GM19351 (cell line): ENCODE measurements around the gene EPGN.
A peak's percentile ranks its signal among the peaks of the same experiment; 100 is the strongest.

Experiments used
- ATAC-seq: cut with Tn5 transposase; IDR thresholded peaks from one replicate; pipeline ENCODE4 v1.9.1; 2021; ENCODE audit warnings: mild to moderate bottlenecking, moderate library complexity; ENCODE audit not compliant: unreplicated experiment

The EPGN gene

DNA sequence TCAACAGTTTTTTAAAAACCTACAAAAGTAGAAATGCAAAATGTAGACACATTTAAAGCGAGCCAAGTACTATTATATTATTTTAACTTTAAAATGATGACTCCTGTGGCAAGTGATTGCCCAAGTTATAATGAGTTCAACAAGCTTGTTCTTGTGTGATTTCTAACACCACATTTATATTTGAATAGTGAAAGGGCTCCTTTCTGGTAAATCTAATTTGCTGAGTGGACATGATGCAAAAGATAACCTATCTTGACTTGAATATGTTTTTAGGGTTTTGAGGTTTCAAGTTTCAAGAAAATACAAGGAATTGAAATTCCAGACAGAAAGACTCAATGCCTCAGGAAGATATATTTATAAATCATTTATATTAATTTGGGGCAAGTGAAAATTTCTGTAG, 1.1 kb upstream of the EPGN start:
- no peak for ATAC-seq

DNA sequence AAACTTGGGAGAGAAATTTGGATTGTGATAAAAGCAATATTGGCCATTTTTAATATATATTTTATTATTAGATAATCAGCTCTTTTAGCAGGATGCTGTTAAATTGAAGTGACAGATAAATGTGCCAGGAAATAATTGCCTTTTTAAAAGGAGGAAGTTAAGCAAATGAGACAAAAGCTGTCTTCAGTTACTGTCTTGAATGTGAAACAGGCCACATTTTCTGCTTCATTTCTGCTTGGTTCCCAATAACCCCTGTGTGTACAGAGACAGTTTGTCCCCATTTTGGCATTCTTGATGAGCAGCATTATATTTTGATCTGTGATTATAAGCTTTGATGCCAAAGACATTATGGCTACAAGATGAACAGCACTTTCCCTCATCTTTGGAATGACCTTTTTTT, 953 bp downstream of the EPGN start:
- no peak for ATAC-seq

DNA sequence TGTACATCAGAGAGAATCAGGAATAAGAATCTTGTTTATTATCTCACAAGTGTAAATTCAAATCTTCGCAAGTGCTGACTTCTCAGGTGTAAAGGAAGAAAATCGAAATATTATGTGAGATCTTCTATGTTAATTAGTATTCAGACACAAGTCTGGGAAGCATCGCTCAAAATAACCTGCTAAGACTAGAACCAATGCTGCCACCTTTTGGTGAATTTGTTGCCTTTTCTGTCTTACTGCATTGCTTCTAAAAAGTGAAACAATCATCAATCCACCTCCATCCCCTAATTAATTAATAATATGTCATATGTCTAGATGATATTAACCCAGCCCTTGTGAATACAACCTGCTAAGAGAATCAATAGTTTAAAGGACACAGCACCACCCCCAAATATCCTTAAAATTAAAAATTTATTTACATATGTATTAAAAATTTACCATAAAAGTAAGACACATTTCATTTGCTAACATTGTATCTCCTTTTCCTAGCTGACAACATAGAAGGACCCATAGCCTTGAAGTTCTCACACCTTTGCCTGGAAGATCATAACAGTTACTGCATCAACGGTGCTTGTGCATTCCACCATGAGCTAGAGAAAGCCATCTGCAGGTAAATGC, 3.5 kb downstream of the EPGN start:
- peak; percentile 80 for ATAC-seq

DNA sequence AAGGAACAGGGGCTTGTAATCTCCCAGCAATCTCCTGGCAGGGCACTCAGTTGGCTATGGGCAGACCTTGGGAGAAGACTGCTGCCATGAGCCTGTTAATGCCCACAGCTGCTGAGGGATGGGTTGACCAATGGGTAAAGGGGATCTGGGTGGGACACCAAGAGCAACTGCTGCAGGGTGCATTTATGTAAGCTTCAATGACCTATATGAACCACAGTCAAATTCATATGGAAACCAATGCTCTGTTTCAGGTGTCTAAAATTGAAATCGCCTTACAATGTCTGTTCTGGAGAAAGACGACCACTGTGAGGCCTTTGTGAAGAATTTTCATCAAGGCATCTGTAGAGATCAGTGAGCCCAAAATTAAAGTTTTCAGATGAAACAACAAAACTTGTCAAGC, 6.1 kb downstream of the EPGN start:
- ATAC-seq = no peak

DNA sequence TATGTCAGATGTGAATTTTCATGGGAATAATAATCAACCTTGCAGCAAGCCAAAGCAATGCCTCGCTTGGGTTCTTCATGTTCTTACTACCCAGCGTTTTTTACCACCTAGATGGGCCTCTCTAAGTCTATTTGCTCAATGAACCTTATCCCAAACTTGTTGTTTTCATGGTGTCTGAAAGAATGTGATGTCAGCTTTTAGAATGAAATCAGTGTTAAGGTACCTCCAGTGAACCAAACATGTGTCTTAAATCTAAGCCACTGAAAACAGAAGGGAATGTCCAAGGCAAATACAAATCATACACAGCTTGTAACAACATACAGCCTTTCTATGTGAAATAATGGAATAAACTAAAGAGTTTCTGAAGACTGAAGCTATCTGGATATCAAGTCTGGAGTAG, 6.7 kb downstream of the EPGN start:
- ATAC-seq = no peak

DNA sequence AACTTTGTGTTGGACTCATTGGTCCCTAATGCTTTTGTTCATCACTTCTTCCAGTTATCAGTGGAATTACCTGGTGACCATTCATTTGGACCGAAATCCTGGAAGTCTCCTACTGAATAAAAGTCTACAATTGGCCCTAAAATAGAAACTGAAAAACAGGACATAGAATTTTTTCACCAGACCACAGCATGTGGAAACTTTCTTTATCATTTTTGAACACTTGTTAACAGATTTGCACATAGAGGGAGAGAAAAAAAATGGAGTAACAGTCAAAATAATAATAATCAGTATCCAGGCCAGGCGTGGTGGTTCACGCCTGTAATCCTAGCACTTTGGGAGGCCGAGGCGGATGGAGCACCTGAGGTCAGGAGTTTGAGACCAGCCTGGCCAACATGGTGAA, 7.1 kb downstream of the EPGN start:
- no peak for ATAC-seq

DNA sequence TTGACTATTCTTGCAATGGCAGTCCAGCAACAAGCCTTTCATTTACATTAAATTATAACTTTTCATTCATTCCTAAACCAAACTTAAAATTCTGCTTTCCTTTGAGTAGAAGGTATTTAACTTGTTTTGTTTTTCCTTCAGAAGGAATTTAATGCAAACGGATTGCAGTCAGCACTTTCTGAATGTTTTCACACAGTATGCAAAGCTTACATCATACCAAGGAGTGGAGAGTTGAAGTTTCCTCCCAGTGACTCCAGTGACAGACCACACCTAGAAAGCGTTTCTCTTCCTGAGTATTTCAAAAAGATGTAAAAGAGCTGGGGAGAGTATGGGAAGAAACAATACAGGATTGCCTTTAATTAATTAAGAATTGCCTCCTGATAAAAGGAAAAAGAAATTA, 8.1 kb downstream of the EPGN start:
- ATAC-seq = no peak

DNA sequence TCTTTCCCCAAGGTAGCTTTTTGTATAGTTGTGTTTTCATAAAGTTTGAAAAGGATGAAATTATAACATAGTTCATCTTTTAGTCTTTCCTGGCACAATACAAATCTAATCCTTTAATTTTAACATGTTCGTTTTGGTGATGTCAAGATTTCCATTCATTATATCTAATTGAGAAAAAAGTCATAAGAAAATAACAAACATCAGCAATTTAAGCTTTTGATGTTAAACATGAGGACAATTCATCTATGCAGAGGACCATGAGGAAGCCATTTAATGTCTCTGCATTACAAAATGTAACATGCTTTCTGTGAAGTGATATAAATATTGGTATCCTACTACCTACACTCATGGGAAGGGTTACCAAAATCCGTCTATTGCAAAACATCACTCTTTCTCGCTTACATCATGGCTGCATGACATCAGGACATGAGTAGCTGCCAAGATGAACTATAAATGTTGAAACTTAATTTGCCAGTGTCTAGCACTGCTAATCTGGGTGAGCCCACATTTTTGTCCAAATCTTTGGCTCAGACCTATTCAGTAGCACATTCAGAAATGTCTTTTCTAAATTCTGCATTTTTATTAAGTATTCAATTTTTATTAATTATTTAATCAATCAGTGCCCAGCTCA, 9.5 kb downstream of the EPGN start:
- no peak for ATAC-seq

DNA sequence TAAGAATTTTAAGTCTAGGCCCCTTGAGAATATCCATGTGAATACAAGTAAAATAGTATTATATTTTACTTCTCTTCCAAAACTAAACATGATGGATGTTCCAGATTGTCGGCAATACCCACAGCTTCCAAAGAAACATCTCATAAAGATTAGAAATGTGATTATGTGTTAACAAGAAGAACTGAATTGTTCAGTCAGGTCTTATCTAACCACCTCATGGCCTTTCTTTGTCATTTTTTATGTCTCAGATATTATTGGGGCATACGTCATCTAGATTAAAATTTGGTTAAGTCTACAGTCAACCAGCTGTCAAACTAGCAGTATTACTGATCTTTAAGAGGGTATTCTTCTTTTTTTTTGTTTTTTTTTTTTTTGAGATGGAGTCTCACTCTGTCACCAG, 10.0 kb downstream of the EPGN start:
- ATAC-seq = no peak

DNA sequence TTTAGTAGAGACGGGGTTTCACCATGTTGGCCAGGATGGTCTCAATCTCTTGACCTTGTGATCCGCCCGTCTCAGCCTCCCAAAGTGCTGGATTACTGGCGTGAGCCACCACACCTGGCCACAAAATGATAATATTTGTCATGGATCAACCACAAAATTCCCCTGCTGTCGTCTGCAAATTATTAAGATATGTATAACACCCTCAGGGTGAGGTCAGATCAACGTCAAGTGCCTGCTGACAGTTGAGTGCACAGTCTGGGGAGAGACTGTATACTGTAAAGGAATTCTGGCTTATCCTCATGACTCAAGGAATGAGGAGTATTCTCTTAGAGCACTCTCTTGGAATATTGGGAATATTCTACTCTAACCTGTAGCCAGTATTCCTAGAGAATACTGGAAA, 11.2 kb downstream of the EPGN start:
- ATAC-seq = no peak

DNA sequence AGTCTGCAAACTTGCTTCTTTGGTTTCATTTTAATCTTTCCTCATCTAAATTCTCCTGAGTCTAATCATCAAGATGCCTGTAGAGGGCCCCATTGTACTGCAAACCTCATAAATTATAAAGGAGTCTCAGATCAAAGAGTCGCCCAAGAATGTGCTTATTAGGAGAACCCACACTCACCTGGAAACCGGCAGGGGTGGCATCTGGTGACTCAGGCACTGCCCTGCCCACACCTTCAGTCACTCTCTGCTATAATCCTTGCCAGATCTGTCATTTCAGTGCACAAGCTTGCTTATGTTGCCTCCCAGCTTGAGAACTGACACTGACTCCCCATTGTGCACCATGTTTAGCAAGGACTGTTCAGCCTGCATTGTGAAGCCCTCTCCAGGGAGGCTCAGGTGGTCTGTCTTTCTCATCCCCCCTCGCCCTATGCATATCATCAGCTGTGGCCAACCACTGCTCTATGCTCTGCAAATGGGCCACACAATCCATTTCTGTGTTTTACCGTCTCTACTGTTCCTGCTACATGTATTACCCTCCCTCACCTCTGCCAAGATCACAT, 12.4 kb downstream of the EPGN start:
- peak; percentile 87 for ATAC-seq

DNA sequence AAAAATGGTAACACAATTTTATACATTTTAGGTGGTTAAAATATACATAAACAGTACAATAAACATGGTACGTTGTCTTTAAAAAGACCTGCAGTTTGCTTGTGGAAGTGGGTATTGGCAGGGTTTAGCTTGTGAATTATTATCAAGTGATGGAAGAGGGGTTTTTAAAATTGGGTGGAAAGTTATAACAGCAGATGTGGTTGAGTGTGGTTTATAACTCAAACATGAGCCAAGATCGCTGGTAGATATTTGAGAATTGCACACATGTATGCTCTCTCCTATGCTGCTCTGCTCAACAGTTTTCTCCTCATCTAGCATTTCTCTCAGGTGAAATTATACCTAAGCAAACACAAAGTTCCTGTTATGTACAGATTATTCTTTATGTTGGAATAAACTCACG, 14.0 kb downstream of the EPGN start:
- no peak for ATAC-seq

DNA sequence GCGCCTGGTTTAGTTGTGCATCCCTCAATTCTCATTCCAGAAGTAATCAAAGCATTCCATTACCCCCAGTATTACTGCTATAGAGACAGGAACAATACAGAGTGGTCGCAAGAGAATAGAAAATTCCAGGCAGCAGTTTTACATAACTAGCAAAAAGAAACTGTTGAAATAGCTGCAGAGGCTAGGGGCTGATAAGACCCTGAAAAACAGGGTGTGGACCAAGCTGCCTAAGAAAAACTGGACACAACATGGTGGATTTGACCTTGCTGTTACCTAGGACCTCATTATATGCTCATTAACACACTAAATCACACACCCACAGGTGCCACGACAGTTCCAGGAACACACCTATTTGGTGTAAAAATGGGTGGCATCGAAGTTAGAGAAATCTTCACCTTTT, 15.4 kb downstream of the EPGN start:
- no peak for ATAC-seq

DNA sequence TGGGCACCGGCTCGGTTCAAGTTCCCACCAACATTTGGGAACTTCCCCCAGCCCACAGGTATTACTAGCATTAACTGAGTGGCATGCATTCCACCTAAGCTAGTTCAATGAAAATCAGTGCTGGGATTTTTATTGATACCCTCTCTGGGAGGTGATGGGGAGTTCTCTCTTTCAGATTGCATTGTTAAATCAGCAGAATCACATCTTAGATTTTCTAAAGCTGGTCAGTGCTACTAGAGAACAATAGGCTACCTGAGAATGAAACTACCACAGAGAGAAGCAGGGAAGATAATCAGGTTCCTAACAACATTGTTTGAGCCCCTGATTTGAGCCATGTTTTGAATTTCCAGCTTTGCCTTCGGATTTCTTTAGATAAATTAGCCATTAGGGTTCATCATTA, 16.0 kb downstream of the EPGN start:
- ATAC-seq = no peak

DNA sequence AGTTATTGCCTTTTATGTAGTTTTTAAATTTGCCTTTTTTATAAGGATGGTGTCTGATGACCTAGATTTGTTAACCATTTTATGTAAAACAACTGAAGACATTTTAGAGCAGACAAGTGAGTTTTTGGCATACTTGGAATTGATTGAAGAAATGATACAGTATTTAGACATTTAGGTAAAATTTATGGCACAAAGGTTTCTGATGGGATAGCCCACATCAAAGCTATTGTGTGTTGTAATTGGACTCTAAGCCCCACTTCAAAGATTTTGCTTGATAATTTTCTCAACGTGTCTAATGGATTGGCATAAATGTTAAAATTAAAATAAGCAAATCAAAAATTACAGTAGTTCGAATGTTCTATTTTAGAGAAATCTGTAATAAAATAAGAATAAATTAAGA, 17.6 kb downstream of the EPGN start:
- no peak for ATAC-seq

DNA sequence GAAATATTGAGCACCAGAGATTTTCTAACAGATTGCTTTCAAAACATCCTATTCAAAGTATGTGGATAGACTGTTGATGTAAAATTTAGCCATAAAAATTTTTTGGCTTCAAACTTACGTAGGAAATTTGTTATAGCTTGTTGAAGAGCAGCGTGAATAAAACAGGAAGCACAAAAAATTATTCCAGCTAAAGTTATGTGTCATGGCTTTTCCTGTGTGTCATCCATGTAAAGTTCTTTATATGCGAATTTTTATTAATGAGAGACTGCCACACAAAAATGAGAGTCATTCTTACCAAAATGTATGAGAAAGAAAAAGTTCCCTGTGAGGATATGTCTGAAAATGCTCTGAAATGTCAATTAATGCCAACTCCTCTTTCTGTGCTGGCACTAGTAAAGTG, 19.5 kb downstream of the EPGN start:
- no peak for ATAC-seq

DNA sequence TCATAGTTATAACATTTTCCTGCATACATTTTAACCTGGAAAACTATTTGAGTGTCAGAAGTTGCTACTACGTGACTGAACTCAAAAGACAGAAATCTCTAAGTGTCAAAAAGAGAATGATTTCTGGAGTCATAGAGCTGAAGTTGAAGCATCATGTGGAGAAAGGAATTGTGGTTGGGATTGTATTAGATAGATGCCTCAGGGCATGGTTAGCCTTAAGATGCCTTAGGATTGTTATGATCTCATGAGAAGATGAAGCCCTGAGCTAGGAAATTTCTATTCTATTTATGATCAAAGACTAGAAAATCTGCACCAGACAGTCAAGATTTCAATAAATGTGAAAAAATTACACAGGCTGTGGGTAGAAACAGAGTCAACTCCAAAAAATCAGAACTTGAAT, 20.2 kb downstream of the EPGN start:
- no peak for ATAC-seq

DNA sequence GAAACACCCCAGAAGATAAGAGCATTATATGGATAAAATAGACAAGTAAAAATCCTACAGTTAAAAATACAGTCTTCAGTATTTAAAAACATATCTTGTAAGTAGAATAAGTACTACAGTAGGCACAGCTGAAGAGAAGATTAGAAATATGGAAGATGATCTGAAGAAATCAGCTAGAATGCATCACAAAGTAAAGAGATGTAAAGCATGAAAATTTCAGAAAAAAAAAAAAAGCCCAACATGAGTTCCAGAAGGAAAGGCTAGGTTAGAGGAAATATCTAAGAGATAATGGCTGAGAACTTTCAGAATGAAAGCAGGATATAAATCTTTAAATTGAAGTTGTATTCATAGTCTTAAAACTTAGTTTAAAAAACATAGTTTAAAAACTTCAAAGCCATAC, 21.0 kb downstream of the EPGN start:
- no peak for ATAC-seq

DNA sequence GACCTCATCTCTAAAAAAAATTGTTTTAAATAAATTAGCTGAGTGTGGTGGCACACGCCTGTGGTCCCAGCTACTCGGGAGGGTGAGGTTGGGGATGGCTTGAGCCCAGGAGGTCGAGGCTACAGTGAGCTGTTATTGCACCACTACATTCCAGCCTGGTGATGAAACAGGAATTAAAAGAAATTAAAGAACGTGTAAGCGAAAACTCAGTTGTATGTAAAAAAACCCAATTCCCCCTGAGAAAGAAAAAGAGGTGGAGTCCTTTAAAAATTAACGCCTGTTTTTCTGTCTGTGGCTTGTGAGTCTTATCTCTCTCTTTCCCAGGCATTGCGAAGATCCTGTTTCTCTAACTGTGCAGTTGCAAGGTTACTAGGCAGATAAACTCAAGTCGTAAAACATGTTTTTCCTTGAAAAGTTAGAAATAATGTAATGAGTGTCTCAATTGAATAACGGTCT, 22.1 kb downstream of the EPGN start:
- ATAC-seq = no peak

DNA sequence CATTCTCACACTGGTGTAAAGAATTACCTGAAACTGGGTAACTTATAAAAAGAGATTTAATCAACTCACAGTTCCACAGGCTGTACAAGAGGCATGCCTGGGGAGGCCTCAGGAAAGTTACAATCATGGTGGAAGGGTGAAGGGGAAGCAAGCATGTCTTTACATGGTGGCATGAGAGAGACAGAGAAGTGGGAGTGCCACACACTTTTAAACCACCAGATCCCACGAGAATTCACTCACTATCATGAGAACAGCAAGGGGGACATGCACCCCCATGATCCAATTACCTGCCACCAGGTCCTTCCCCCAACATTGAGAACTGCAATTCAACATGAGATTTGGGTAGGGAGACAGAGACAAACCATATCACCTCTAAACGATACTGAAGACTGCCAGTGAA, 23.0 kb downstream of the EPGN start:
- ATAC-seq = no peak

DNA sequence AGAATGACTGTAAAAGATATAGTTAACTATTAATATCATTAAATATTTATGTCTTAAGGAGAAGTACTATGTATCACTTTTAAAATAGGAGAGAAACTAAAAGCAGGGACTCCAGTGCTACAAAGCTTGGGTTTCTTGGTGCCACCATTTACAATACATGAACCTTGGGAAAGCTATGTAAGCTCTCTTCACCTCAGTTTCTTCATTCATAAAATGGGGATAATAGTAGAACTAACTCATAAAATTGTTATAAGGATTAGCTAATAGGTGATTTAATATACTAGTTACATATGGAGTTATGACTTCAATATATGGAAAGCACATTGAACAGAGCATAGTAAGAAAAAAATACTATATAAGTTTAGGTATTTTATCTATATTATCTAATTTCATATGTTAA, 23.7 kb downstream of the EPGN start:
- no peak for ATAC-seq

DNA sequence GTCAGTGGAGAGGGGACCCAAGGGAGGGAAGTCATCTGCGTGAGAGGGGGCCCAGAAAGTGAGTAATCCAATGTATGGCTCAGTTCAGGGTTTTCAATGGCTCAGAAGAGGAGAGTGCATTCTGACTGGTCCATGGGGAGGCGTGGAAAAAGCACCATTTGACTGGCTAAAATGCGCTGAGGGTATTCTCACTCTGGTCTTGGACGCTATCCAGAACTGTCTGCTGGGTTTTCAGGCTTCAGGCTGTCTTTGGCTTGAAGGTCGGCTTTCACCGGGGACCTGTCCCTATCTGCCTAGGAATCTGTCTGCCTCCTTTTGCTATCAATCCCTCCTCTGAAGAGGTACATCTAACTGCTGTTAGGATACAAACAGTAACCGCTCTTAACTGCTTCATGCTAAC, 26.4 kb downstream of the EPGN start:
- no peak for ATAC-seq
